Measurements from ENCODE around the gene B4GALT5.
"Not testable (repeated sequence)": the region's sequence is repeated elsewhere in the genome, so short reads cannot be mapped to it uniquely, and the experiment has no call there.

B4GALT5 gene

GRCh38 chr20:49619113-49620048 is 94.3 kb downstream of the B4GALT5 start:
- H3K4me1 ChIP-seq (ENCODE audit: low read depth, poor library complexity, severe bottlenecking) = peaks cover 38% of the 10 kb centered on the region
- no peak overlapping the region for H3K27ac ChIP-seq
- peaks cover 24% of the 10 kb centered on the region; the same call in 1 of the 2 replicates for H3K27me3 ChIP-seq (ENCODE audit: insufficient read depth, low read depth)
- H4K20me1 ChIP-seq (ENCODE audit: insufficient read depth) = no peaks in the 10 kb centered on the region
- no peak for TF ChIP-seq CTCF (conservative IDR thresholded peaks at IDR 0.05; ENCODE audit: low read depth, low read length)
- H2AFZ ChIP-seq (ENCODE audit: low read depth) = no peak overlapping the region
- H3K36me3 ChIP-seq (ENCODE audit: insufficient read depth) = no peaks in the 10 kb centered on the region
- H3K4me2 ChIP-seq = peak overlapping the region; percentile 71
- H3K4me3 ChIP-seq (IDR thresholded peaks at IDR 0.05; ENCODE audit: insufficient read depth, low read depth, low read length) = no peak overlapping the region
- no peaks in the 10 kb centered on the region for H3K79me2 ChIP-seq (ENCODE audit: insufficient read depth, low read depth)
- H3K9ac ChIP-seq = no peak overlapping the region

DNA sequence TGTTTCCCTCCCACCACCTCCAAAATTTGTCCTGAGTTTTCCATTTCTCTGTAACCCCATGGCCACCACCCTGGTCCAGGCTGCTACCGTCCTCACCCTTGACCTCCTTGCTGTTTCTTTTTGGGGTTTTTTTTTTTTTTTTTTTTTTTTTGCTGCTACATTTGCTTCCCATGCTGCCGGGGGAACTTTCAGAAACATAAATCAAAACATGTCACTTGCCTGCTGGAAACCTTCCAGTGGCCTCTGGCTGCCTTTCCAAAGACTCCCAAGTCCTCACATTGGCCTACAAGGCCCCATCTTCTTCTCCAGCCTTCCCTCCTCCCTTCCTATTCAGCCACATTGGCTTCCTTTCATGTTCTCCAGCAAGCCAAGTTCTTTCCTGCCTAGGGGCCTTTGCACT is 95.4 kb downstream of the B4GALT5 start:
- no peak for TF ChIP-seq CTCF (conservative IDR thresholded peaks at IDR 0.05; ENCODE audit: low read depth, low read length)
- Histone ChIP-seq H3K36me3 (ENCODE audit: insufficient read depth) (no peaks in the 10 kb centered on the region), H3K4me3 (IDR thresholded peaks at IDR 0.05; ENCODE audit: insufficient read depth, low read depth, low read length) (no peak overlapping the region), H3K4me2 (no peak overlapping the region), H3K27ac (no peak overlapping the region), H3K79me2 (ENCODE audit: insufficient read depth, low read depth) (no peaks in the 10 kb centered on the region), H4K20me1 (ENCODE audit: insufficient read depth) (no peaks in the 10 kb centered on the region), H3K4me1 (ENCODE audit: low read depth, poor library complexity, severe bottlenecking) (peaks cover 38% of the 10 kb centered on the region), H3K27me3 (ENCODE audit: insufficient read depth, low read depth) (peaks cover 24% of the 10 kb centered on the region; the same call in 1 of the 2 replicates), H3K9ac (no peak overlapping the region), H2AFZ (ENCODE audit: low read depth) (no peak overlapping the region)

GRCh38 chr20:49617394-49617793 is 96.3 kb downstream of the B4GALT5 start:
- H3K4me2 ChIP-seq; H3K27ac ChIP-seq; H3K36me3 ChIP-seq (ENCODE audit: insufficient read depth); H2AFZ ChIP-seq (ENCODE audit: low read depth); H3K9ac ChIP-seq; H3K4me3 ChIP-seq (IDR thresholded peaks at IDR 0.05; ENCODE audit: insufficient read depth, low read depth, low read length); H4K20me1 ChIP-seq (ENCODE audit: insufficient read depth); H3K79me2 ChIP-seq (ENCODE audit: insufficient read depth, low read depth): not testable (repeated sequence)
- Histone ChIP-seq H3K4me1 (ENCODE audit: low read depth, poor library complexity, severe bottlenecking) (peaks cover 38% of the 10 kb centered on the region), H3K27me3 (ENCODE audit: insufficient read depth, low read depth) (peaks cover 24% of the 10 kb centered on the region; the same call in 1 of the 2 replicates)

DNA sequence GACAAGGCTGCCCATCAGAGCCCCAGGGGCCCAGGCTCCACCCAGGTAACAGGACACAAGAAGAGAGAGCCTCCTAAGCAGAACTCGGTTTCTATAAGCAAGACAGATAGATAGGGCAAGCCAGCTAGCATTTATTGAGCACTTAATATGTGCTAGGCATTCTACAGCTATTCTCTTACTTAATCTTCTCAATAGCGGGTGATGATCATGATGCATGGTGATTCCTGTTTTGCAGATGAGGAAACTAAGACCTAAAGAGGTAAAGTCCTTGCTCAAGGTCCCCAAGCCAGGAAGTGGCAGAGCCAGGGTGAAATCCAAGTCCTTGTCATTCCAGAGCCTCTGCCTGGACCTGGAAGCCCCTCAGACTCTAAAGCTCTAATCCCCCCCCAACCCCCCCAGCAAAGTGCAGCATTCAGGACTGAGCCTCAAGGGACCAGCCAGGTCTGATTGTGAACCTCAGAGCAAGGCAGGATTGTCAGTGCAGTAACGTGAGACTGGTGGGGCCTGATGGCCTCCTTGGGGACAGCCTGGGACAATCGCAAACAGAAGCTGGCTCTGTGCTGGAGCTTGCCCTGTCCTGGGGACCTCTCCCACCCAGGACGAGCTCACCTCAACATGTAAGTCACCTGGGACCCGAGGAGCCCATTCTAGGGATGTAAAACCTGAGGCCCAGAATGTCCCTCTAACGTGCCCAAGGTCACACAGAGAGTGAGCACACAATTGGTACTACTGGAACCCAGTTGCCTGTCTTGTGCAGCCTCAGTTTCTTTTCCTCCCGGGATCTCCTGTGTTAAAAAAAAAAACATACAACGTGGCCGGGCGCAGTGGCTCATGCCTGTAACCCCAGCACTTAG is 97.3 kb downstream of the B4GALT5 start:
- no peak for TF ChIP-seq CTCF (conservative IDR thresholded peaks at IDR 0.05; ENCODE audit: low read depth, low read length)
- Histone ChIP-seq H3K4me1 (ENCODE audit: low read depth, poor library complexity, severe bottlenecking) (peaks cover 37% of the 10 kb centered on the region), H3K79me2 (ENCODE audit: insufficient read depth, low read depth) (no peaks in the 10 kb centered on the region), H3K4me2 (no peak overlapping the region), H4K20me1 (ENCODE audit: insufficient read depth) (no peaks in the 10 kb centered on the region), H2AFZ (ENCODE audit: low read depth) (no peak overlapping the region), H3K4me3 (IDR thresholded peaks at IDR 0.05; ENCODE audit: insufficient read depth, low read depth, low read length) (no peak overlapping the region), H3K27me3 (ENCODE audit: insufficient read depth, low read depth) (peaks cover 16% of the 10 kb centered on the region; the same call in 1 of the 2 replicates), H3K9ac (no peak overlapping the region), H3K27ac (no peak overlapping the region), H3K36me3 (ENCODE audit: insufficient read depth) (no peaks in the 10 kb centered on the region)

All from KMS-11 (cell line).